HG03469 (cell line): ENCODE results near the gene RFC1.

Source experiments
- ATAC-seq: cut with Tn5 transposase; IDR thresholded peaks from one replicate; pipeline ENCODE4 v1.9.1; 2021; ENCODE audit warnings: mild to moderate bottlenecking, moderate library complexity, moderate number of reproducible peaks; ENCODE audit not compliant: unreplicated experiment

RFC1 gene

GRCh38 chr4:39255266-39255665 is 110.9 kb downstream of the RFC1 start:
- ATAC-seq: no peak

GRCh38 chr4:39243462-39243861 is 122.7 kb downstream of the RFC1 start:
- ATAC-seq: no peak
